IMR-90 (cell line): ENCODE data around the gene PEX7. TPM values are rescaled to one million over a fixed set of nuclear protein-coding genes. Genes with fewer than 3 reads are reported as not detected.

ENCODE experiments used
- ATAC-seq: fragments of 200-7000 bp; cut with Tn5 transposase; 2 replicates; pipeline ENCODE4 v1.9.1; 2020; ENCODE audit warnings: low read depth, mild to moderate bottlenecking, moderate library complexity
- BruUV-seq: library from RNA; stranded (reverse); fragments of 400-500 nt; replicated peaks from 2 replicates; lab custom pipeline; 2021; lab: Mats Ljungman, UMichigan
- CTCF ChIA-PET: fragments of 300-600 bp; formaldehyde crosslinking; extraction: SDS; loops from one replicate; lab custom pipeline; 2021; ENCODE audit warnings: antibody characterized with exemption; lab: Yijun Ruan, JAX
- POLR2A ChIA-PET: fragments of 300-600 bp; sonication (Branson Sonifier 250); formaldehyde crosslinking; loops from one replicate; lab custom pipeline; 2022; ENCODE audit warnings: antibody characterized with exemption; ENCODE audit not compliant: unreplicated experiment; lab: Charles Lee
- DNase-seq: peaks from one replicate; pipeline ENCODE4 v3.0.0; 2013
- H2AFZ ChIP-seq: replicated peaks from 2 replicates; pipeline ENCODE3; 2013; ENCODE audit warnings: low read length, mild to moderate bottlenecking; ENCODE audit not compliant: poor library complexity
- H2AK5ac ChIP-seq: 2 replicates; pipeline ENCODE4 v1.6.1; 2013; ENCODE audit warnings: low read depth, low read length, inconsistent platforms
- H2AK9ac ChIP-seq: replicated peaks from 2 replicates; pipeline ENCODE3; 2013; ENCODE audit warnings: mild to moderate bottlenecking, low read depth, low read length, moderate library complexity; ENCODE audit not compliant: poor library complexity
- H2BK120ac ChIP-seq: 2 replicates; pipeline ENCODE4 v1.6.1; 2013; ENCODE audit warnings: low read depth, low read length, inconsistent platforms
- H2BK15ac ChIP-seq: 3 replicates; pipeline ENCODE4 v1.6.1; 2013; ENCODE audit warnings: low read depth, low read length, inconsistent platforms
- H2BK20ac ChIP-seq: 2 replicates; pipeline ENCODE4 v1.6.1; 2013; ENCODE audit warnings: low read depth, mild to moderate bottlenecking, inconsistent platforms, low read length, moderate library complexity
- H2BK5ac ChIP-seq: 2 replicates; pipeline ENCODE4 v1.6.1; 2013; ENCODE audit warnings: mild to moderate bottlenecking, low read depth, low read length, inconsistent platforms; ENCODE audit not compliant: poor library complexity, severe bottlenecking
- H3K14ac ChIP-seq: replicated peaks from 2 replicates; pipeline ENCODE4 v1.6.1; 2013; ENCODE audit warnings: low read depth, low read length, inconsistent platforms
- H3K18ac ChIP-seq: 2 replicates; pipeline ENCODE4 v1.6.1; 2013; ENCODE audit warnings: low read depth, low read length, control low read depth
- H3K23ac ChIP-seq: 2 replicates; pipeline ENCODE4 v1.6.1; 2013; ENCODE audit warnings: low read depth, low read length, inconsistent platforms
- H3K27ac ChIP-seq: 2 replicates; pipeline ENCODE4 v1.5.1; 2013; ENCODE audit warnings: mild to moderate bottlenecking, control low read depth, low read length; ENCODE audit not compliant: insufficient read depth
- H3K27me3 ChIP-seq: 2 replicates; pipeline ENCODE4 v1.6.1; 2013; ENCODE audit warnings: low read length; ENCODE audit not compliant: control insufficient read depth, insufficient read depth
- H3K36me3 ChIP-seq: 2 replicates; pipeline ENCODE4 v1.6.1; 2013; ENCODE audit warnings: low read length, mixed read lengths; ENCODE audit not compliant: control insufficient read depth, insufficient read depth
- H3K4ac ChIP-seq: 2 replicates; pipeline ENCODE4 v1.6.1; 2013; ENCODE audit warnings: low read depth, low read length, inconsistent platforms
- H3K4me1 ChIP-seq: 2 replicates; pipeline ENCODE4 v1.6.1; 2013; ENCODE audit warnings: low read length, mixed read lengths; ENCODE audit not compliant: control insufficient read depth, insufficient read depth
- H3K4me2 ChIP-seq: 2 replicates; pipeline ENCODE4 v1.6.1; 2013; ENCODE audit warnings: low read depth, mild to moderate bottlenecking, control low read depth, low read length, moderate library complexity
- H3K4me3 ChIP-seq: 2 replicates; pipeline ENCODE4 v1.5.1; 2013; ENCODE audit warnings: low read depth, mild to moderate bottlenecking, control low read depth, low read length, moderate library complexity; ENCODE audit not compliant: insufficient read depth
- H3K56ac ChIP-seq: 2 replicates; pipeline ENCODE4 v1.6.1; 2013; ENCODE audit warnings: low read length, inconsistent platforms; ENCODE audit not compliant: insufficient read depth; ENCODE audit errors: extremely low read depth
- H3K79me1 ChIP-seq, 2 experiments: 2 replicates each; pipeline ENCODE4 v1.6.1; 2013; ENCODE audit warnings: low read length in 2 of 2, inconsistent platforms in 1 of 2, low read depth in 1 of 2
- H3K9ac ChIP-seq: 2 replicates; pipeline ENCODE4 v1.6.1; 2013; ENCODE audit warnings: low read depth, low read length, control low read depth
- H3K9me1 ChIP-seq: 2 replicates; pipeline ENCODE4 v1.6.1; 2013; ENCODE audit warnings: low read length, inconsistent platforms; ENCODE audit not compliant: insufficient read depth
- H3K9me3 ChIP-seq: 2 replicates; pipeline ENCODE4 v1.6.1; 2013; ENCODE audit warnings: low read length; ENCODE audit not compliant: control insufficient read depth, insufficient read depth
- H4K20me1 ChIP-seq: 2 replicates; pipeline ENCODE4 v1.6.1; 2013; ENCODE audit warnings: low read length, inconsistent platforms; ENCODE audit not compliant: insufficient read depth
- H4K5ac ChIP-seq: 2 replicates; pipeline ENCODE4 v1.6.1; 2013; ENCODE audit warnings: mild to moderate bottlenecking, low read depth, low read length, control low read depth
- H4K8ac ChIP-seq, 2 experiments: 2 replicates each; pipeline ENCODE4 v1.6.1; 2013; ENCODE audit warnings: low read depth in 2 of 2, low read length in 2 of 2, control low read depth in 1 of 2, inconsistent platforms in 1 of 2
- H4K91ac ChIP-seq: 2 replicates; pipeline ENCODE4 v1.6.1; 2013; ENCODE audit warnings: low read depth, low read length, inconsistent platforms; ENCODE audit not compliant: insufficient read depth
- BHLHE40 ChIP-seq: fragments of 150-350 bp; IDR thresholded peaks from 2 replicates; pipeline ENCODE4 v1.6.1; 2016; ENCODE audit warnings: mild to moderate bottlenecking, low read depth, low read length
- CEBPB ChIP-seq: IDR thresholded peaks from 2 replicates; pipeline ENCODE4 v1.6.1; 2012; ENCODE audit warnings: low read depth, low read length, improper control_type of control experiment
- CHD1 ChIP-seq: IDR thresholded peaks from 2 replicates; pipeline ENCODE4 v1.6.1; 2012; ENCODE audit warnings: low read depth, low read length, improper control_type of control experiment
- CTCF ChIP-seq: conservative IDR thresholded peaks from 2 replicates; pipeline ENCODE4 v1.5.1; 2012; ENCODE audit warnings: mild to moderate bottlenecking, low read depth, low read length, improper control_type of control experiment
- ELK1 ChIP-seq: fragments of 150-350 bp; IDR thresholded peaks from 2 replicates; pipeline ENCODE4 v1.6.1; 2016; ENCODE audit warnings: low read depth, mild to moderate bottlenecking, low read length, moderate library complexity, borderline replicate concordance
- FOS ChIP-seq: fragments of 150-350 bp; IDR thresholded peaks from 2 replicates; pipeline ENCODE4 v1.6.1; 2016; ENCODE audit warnings: low read depth, low read length
- MAFK ChIP-seq: IDR thresholded peaks from 2 replicates; pipeline ENCODE4 v1.6.1; 2012; ENCODE audit warnings: low read depth, low read length, improper control_type of control experiment
- MAZ ChIP-seq: IDR thresholded peaks from 2 replicates; pipeline ENCODE4 v1.6.1; 2012; ENCODE audit warnings: low read depth, mild to moderate bottlenecking, low read length, improper control_type of control experiment, moderate library complexity, borderline replicate concordance
- NFE2L2 ChIP-seq: fragments of 150-350 bp; IDR thresholded peaks from 2 replicates; pipeline ENCODE4 v1.6.1; 2016; ENCODE audit warnings: low read depth, mild to moderate bottlenecking, low read length
- POLR2A ChIP-seq: IDR thresholded peaks from 2 replicates; pipeline ENCODE4 v1.6.1; 2012; ENCODE audit warnings: mild to moderate bottlenecking, low read depth, low read length
- RAD21 ChIP-seq: IDR thresholded peaks from 2 replicates; pipeline ENCODE4 v1.6.1; 2012; ENCODE audit warnings: low read length, improper control_type of control experiment
- RFX5 ChIP-seq: IDR thresholded peaks from 2 replicates; pipeline ENCODE4 v1.8.0; 2012; ENCODE audit warnings: low read depth, mild to moderate bottlenecking, low read length, moderate library complexity
- USF2 ChIP-seq: fragments of 150-350 bp; IDR thresholded peaks from 2 replicates; pipeline ENCODE4 v1.6.1; 2017; ENCODE audit warnings: mild to moderate bottlenecking, antibody characterized with exemption, low read length, low read depth
- WGBS, 2 experiments: methylation state at CpG; one replicate each; pipeline versions ENCODE4 v1.1.5 to v1.1.7; 2013; ENCODE audit warnings: missing lambda C conversion rate in 2 of 2; ENCODE audit not compliant: insufficient read length in 1 of 2; ENCODE audit errors: extremely low coverage in 2 of 2; 5-methylcytosine and 5-hydroxymethylcytosine counted together
- dilution Hi-C: fragments of 300-500 bp; cut with HindIII; formaldehyde crosslinking; loops from one replicate; pipeline ENCODE4 v1.14.3; 2018; ENCODE audit warnings: low sequenced_read_pairs; ENCODE audit not compliant: unreplicated experiment
- in situ Hi-C: fragments of 300-500 bp; cut with MboI; formaldehyde crosslinking; loops from 3 replicates; pipeline ENCODE4 v1.14.3; 2019; ENCODE audit warnings: low sequenced_read_pairs, inconsistent platforms, mixed read lengths
- intact Hi-C: fragments of 100-400 bp; cut with micrococcal nuclease; formaldehyde crosslinking; loops from 2 replicates; pipeline ENCODE4 v1.10.0; 2022
- polyA plus RNA-seq, 3 experiments: library from polyadenylated mRNA; depleted of rRNA; stranded (reverse); fragments of >200 nt; gene quantifications; 2 replicates each; pipeline ENCODE4 v1.2.3, GENCODE V29; 2012; ENCODE audit warnings: low replicate concordance in 1 of 3
- total RNA-seq: library from RNA; depleted of rRNA; stranded (reverse); fragments of >200 nt; gene quantifications from 2 replicates; pipeline ENCODE4 v1.2.3, GENCODE V29; 2012

The PEX7 gene
- total and polyA plus RNA-seq, 2 of the 4 experiments (the other 2 are of a cell fraction): 5.4 to 7.0 TPM

- no peak overlapping the region for H3K27ac ChIP-seq
- H4K8ac ChIP-seq: no peak overlapping the region
- DNase-seq: no peak
- H3K23ac ChIP-seq: no peak overlapping the region
- H3K36me3 ChIP-seq: no peaks in the 10 kb centered on the region; the same call in 1 of the 2 replicates
- 100% methylated on average over 1 of the region's 4 CpGs; no CpG with 5 or more reads in 1 of the 2 experiments for WGBS, 2 experiments
- no peak overlapping the region for H4K91ac ChIP-seq
- ATAC-seq: no peak
- no TSS peak for BruUV-seq
- H2AK9ac ChIP-seq: no peak overlapping the region
- intact Hi-C loops (no loop called here), in situ Hi-C loops (loop anchor here (10.0 kb wide), 1 partner anchor 174 kb away; no protein-coding TSS in a partner anchor), dilution Hi-C loops (no loop called here)
- no peak overlapping the region for H3K4me3 ChIP-seq
- no peaks in the 10 kb centered on the region for H3K4me1 ChIP-seq
- H3K9me3 ChIP-seq: no peaks in the 10 kb centered on the region
- H3K56ac ChIP-seq: no peak overlapping the region
- H3K14ac ChIP-seq: no peak overlapping the region
- no peak overlapping the region for H2BK120ac ChIP-seq
- H4K20me1 ChIP-seq: no peaks in the 10 kb centered on the region
- H3K27me3 ChIP-seq: no peaks in the 10 kb centered on the region
- ChIA-PET CTCF (no interaction called here), POLR2A (no interaction called here)
- no peaks in the 10 kb centered on the region; the same call in 1 of the 2 replicates for H3K9me1 ChIP-seq
- H3K9ac ChIP-seq: no peak overlapping the region
- peaks cover 0 to 3% of the 10 kb centered on the region in 2 experiments; a peak in 1 of 4 replicates for H3K79me1 ChIP-seq
- no peak overlapping the region for H2AFZ ChIP-seq
- H2BK20ac ChIP-seq: no peak overlapping the region
- H2AK5ac ChIP-seq: no peak overlapping the region
- no peak overlapping the region for H3K4ac ChIP-seq
- H2BK5ac ChIP-seq: no peak overlapping the region
- H4K5ac ChIP-seq: no peak overlapping the region
- H3K18ac ChIP-seq: no peak overlapping the region
- no peak overlapping the region for H3K4me2 ChIP-seq
- no peak for TF ChIP-seq MAFK
- TF ChIP-seq MAZ: no peak
- TF ChIP-seq CTCF: no peak
- TF ChIP-seq CHD1: no peak
- no peak for TF ChIP-seq POLR2A
- no peak for TF ChIP-seq RAD21
- TF ChIP-seq BHLHE40: no peak
- no peak for TF ChIP-seq NFE2L2
- no peak for TF ChIP-seq FOS
- TF ChIP-seq RFX5: no peak
- no peak for TF ChIP-seq USF2
- TF ChIP-seq ELK1: no peak
- no peak for TF ChIP-seq CEBPB
- no peak overlapping the region for H2BK15ac ChIP-seq
Observed at GRCh38 chr6:136840276-136841001, 18.0 kb downstream of the PEX7 start.
